HepG2 (cell line): ENCODE measurements around the gene PPM1H. TPM values are rescaled to one million over a fixed set of nuclear protein-coding genes. Genes with fewer than 3 reads are reported as not detected.
A peak's percentile ranks its signal among the peaks of the same experiment; 100 is the strongest.

ENCODE experiments used
- ARID2 ChIP-seq: sonication (generic); formaldehyde crosslinking; IDR thresholded peaks from 2 replicates; pipeline ENCODE4 v1.8.1; 2022; ENCODE audit warnings: mild to moderate bottlenecking, missing genetic modification reagents, borderline replicate concordance
- ATAD3A ChIP-seq: sonication (generic); formaldehyde crosslinking; IDR thresholded peaks from 2 replicates; pipeline ENCODE4 v1.4.0; 2020; ENCODE audit warnings: missing genetic modification reagents
- EP300 ChIP-seq, 3 experiments: sonication (generic) in 1 of 3; formaldehyde crosslinking in 1 of 3; IDR thresholded peaks; 2 replicates each; pipeline versions ENCODE4 v1.5.1 to v1.6.1; 2011 to 2020; ENCODE audit warnings: low read depth in 2 of 3, low read length in 2 of 3, borderline replicate concordance in 1 of 3, improper control_type of control experiment in 1 of 3, mild to moderate bottlenecking in 1 of 3, missing genetic modification reagents in 1 of 3, moderate library complexity in 1 of 3
- GMEB1 ChIP-seq: sonication (generic); formaldehyde crosslinking; IDR thresholded peaks from 2 replicates; pipeline ENCODE4 v1.5.1; 2020; ENCODE audit warnings: missing genetic modification reagents, mild to moderate bottlenecking, borderline replicate concordance
- HIC2 ChIP-seq: sonication (generic); formaldehyde crosslinking; IDR thresholded peaks from 2 replicates; pipeline ENCODE4 v1.9.0; 2022; ENCODE audit warnings: low read depth, missing genetic modification reagents
- HNF1B ChIP-seq: sonication (generic); formaldehyde crosslinking; IDR thresholded peaks from 2 replicates; pipeline ENCODE4 v1.5.1; 2020; ENCODE audit warnings: mild to moderate bottlenecking, moderate library complexity, missing genetic modification reagents
- MAFK ChIP-seq, 2 experiments: IDR thresholded peaks in 1 of 2; conservative IDR thresholded peaks in 1 of 2; 2 replicates each; pipeline ENCODE4 v1.6.1; 2011; ENCODE audit warnings: improper control_type of control experiment in 2 of 2, low read length in 2 of 2
- PAXIP1 ChIP-seq: sonication (generic); formaldehyde crosslinking; conservative IDR thresholded peaks from 2 replicates; pipeline ENCODE4 v1.4.0; 2020; ENCODE audit warnings: mild to moderate bottlenecking, missing genetic modification reagents, moderate library complexity
- REPIN1 ChIP-seq: sonication (generic); formaldehyde crosslinking; IDR thresholded peaks from 2 replicates; pipeline ENCODE4 v1.8.0; 2022; ENCODE audit warnings: missing genetic modification reagents, low read depth, mild to moderate bottlenecking, borderline replicate concordance
- REXO4 ChIP-seq: sonication (generic); formaldehyde crosslinking; IDR thresholded peaks from 2 replicates; pipeline ENCODE4 v1.8.0; 2022; ENCODE audit warnings: missing genetic modification reagents, mild to moderate bottlenecking, borderline replicate concordance
- TBX3 ChIP-seq: fragments of 450-650 bp; IDR thresholded peaks from 2 replicates; pipeline ENCODE4 v1.6.1; 2017; ENCODE audit warnings: antibody characterized with exemption, mild to moderate bottlenecking, inconsistent platforms, borderline replicate concordance
- ZBTB21 ChIP-seq: sonication (generic); formaldehyde crosslinking; IDR thresholded peaks from 2 replicates; pipeline ENCODE4 v1.4.0; 2020; ENCODE audit warnings: missing genetic modification reagents
- ZBTB37 ChIP-seq: sonication (generic); formaldehyde crosslinking; IDR thresholded peaks from 2 replicates; pipeline ENCODE4 v1.4.0; 2020; ENCODE audit warnings: mild to moderate bottlenecking, missing genetic modification reagents
- ZBTB42 ChIP-seq: sonication (generic); formaldehyde crosslinking; IDR thresholded peaks from 2 replicates; pipeline ENCODE4 v1.5.0; 2020; ENCODE audit warnings: mild to moderate bottlenecking, missing genetic modification reagents
- ZBTB8A ChIP-seq: sonication (generic); formaldehyde crosslinking; IDR thresholded peaks from 2 replicates; pipeline ENCODE4 v1.4.0; 2020; ENCODE audit warnings: mild to moderate bottlenecking, low read depth, missing genetic modification reagents, borderline replicate concordance
- ZNF33A ChIP-seq: sonication (generic); formaldehyde crosslinking; IDR thresholded peaks from 2 replicates; pipeline ENCODE4 v1.5.1; 2020; ENCODE audit warnings: missing genetic modification reagents, mild to moderate bottlenecking, moderate library complexity, borderline replicate concordance
- polyA plus RNA-seq, 8 experiments: library from polyadenylated mRNA; depleted of rRNA in 3 of 8; stranded (reverse) in 7 of 8; unstranded in 1 of 8; fragments of >200 nt; fragmentation: Illumina TruSeq in 4 of 8; extraction: Trizol in 4 of 8; gene quantifications; 2 replicates each; pipeline versions ENCODE4 v1.2.1 to v1.2.3, GENCODE V29; 2011 to 2016; ENCODE audit warnings: low read depth in 4 of 8, missing spikeins in 1 of 8, mixed read lengths in 1 of 8; ENCODE audit not compliant: insufficient read depth in 1 of 8
- total RNA-seq, 5 experiments: library from RNA; depleted of rRNA; stranded (reverse); fragments of >200 nt; fragmentation: Illumina TruSeq; extraction: Trizol; gene quantifications; 2 replicates each; pipeline ENCODE4 v1.2.3, GENCODE V29; 2016; ENCODE audit warnings: low read depth in 1 of 5

PPM1H gene
- total and polyA plus RNA-seq, 2 of the 13 experiments (the other 11 are each of a cell fraction or from before 2014, with no cell fraction given), result 29.1 to 38.1 TPM

- TF ChIP-seq HNF1B (CRISPR knock-in tag) (peak; percentile 92), REXO4 (CRISPR knock-in tag) (no peak), EP300 (IDR thresholded peaks at IDR 0.05; ENCODE audit: low read depth in 2 of 2, low read length in 2 of 2) (peak; percentile 37 to 62; a peak in 2 of 4 replicates), EP300 (CRISPR knock-in tag; IDR thresholded peaks at IDR 0.05; ENCODE audit: borderline replicate concordance) (peak; percentile 55; the same call in 1 of the 2 replicates), HIC2 (peak; percentile 77; the same call in 1 of the 2 replicates), ZBTB37 (CRISPR knock-in tag) (no peak), ZBTB8A (CRISPR knock-in tag) (no peak), GMEB1 (peak; percentile 60; the same call in 1 of the 2 replicates), REPIN1 (CRISPR knock-in tag) (peak; percentile 95; the same call in 1 of the 2 replicates), MAFK (conservative IDR thresholded peaks at IDR 0.05 in 1 of 2, IDR thresholded peaks at IDR 0.05 in 1 of 2; ENCODE audit: low read length in 2 of 2) (no peak), ZBTB42 (CRISPR knock-in tag) (no peak; the same call in 1 of the 2 replicates), ZNF33A (CRISPR knock-in tag) (0 out of 2 replicates have a peak, but pooled peaks have one; percentile 53), TBX3 (peak; percentile 89), PAXIP1 (CRISPR knock-in tag) (peak; percentile 78), ATAD3A (CRISPR knock-in tag) (no peak), ZBTB21 (no peak), ARID2 (CRISPR knock-in tag) (peak; percentile 89)
These were observed at the start of gene PPM1H (continued) for GRCh38 chr12:62934799-62935674.
